H1 (cell line): ENCODE results near the gene KLK8. TPM values are rescaled to one million over a fixed set of nuclear protein-coding genes. Genes with fewer than 3 reads are reported as not detected.

Source experiments
- CTCF ChIA-PET: fragments of 300-600 bp; sonication (Branson Sonifier 250); formaldehyde crosslinking; loops from one replicate; lab custom pipeline; 2021; ENCODE audit not compliant: partially characterized antibody; lab: Charles Lee
- POLR2A ChIA-PET: fragments of 300-600 bp; sonication (Branson Sonifier 250); formaldehyde crosslinking; loops from one replicate; lab custom pipeline; 2021; ENCODE audit warnings: inconsistent platforms; ENCODE audit not compliant: partially characterized antibody; lab: Charles Lee
- DNase-seq, 2 experiments: peaks; one replicate each; pipeline versions ENCODE4 v3.0.0 to v3.0.0-alpha.2; 2010 to 2022; ENCODE audit warnings: low spot score in 2 of 2, low read depth in 1 of 2, mixed read lengths in 1 of 2
- FAIRE-seq: peaks from 2 replicates; lab custom pipeline; 2011; peaks lifted over from hg19 to GRCh38; lab: Jason Lieb, UNC
- H2AFZ ChIP-seq: 2 replicates; pipeline ENCODE4 v1.8.1; 2012; ENCODE audit warnings: low read length, inconsistent platforms
- H2AK5ac ChIP-seq: 2 replicates; pipeline ENCODE4 v1.6.1; 2013; ENCODE audit warnings: low read depth, low read length
- H2BK120ac ChIP-seq: replicated peaks from 2 replicates; pipeline ENCODE3; 2013; ENCODE audit warnings: low read depth, low read length, inconsistent platforms
- H2BK12ac ChIP-seq: 2 replicates; pipeline ENCODE4 v1.6.1; 2013; ENCODE audit warnings: low read depth, low read length
- H2BK15ac ChIP-seq: 2 replicates; pipeline ENCODE4 v1.6.1; 2013; ENCODE audit warnings: low read length
- H2BK20ac ChIP-seq: 2 replicates; pipeline ENCODE4 v1.6.1; 2013; ENCODE audit warnings: low read length
- H2BK5ac ChIP-seq: 2 replicates; pipeline ENCODE4 v1.6.1; 2013; ENCODE audit warnings: low read depth, low read length
- H3K14ac ChIP-seq: 2 replicates; pipeline ENCODE4 v1.6.1; 2013; ENCODE audit warnings: inconsistent platforms; ENCODE audit not compliant: insufficient read length
- H3K18ac ChIP-seq: 2 replicates; pipeline ENCODE4 v1.6.1; 2013; ENCODE audit warnings: low read length; ENCODE audit errors: extremely low read depth
- H3K23ac ChIP-seq: 2 replicates; pipeline ENCODE4 v1.6.1; 2013; ENCODE audit warnings: inconsistent platforms; ENCODE audit not compliant: insufficient read length
- H3K23me2 ChIP-seq: 2 replicates; pipeline ENCODE4 v1.6.1; 2013; ENCODE audit warnings: low read depth, low read length
- H3K27ac ChIP-seq: 2 replicates; pipeline ENCODE4 v1.6.1; 2011; ENCODE audit warnings: low read depth, low read length, inconsistent platforms
- H3K27me3 ChIP-seq, 4 experiments: replicated peaks in 1 of 4; 1 replicate in 1 of 4; 2 replicates in 3 of 4; pipeline versions ENCODE4 v1.6.1 to v1.8.1; 2011 to 2013; ENCODE audit warnings: low read length in 3 of 4, mild to moderate bottlenecking in 3 of 4, inconsistent platforms in 2 of 4, mixed read lengths in 2 of 4, moderate library complexity in 1 of 4; ENCODE audit not compliant: control insufficient read depth in 3 of 4, insufficient read depth in 3 of 4; ENCODE audit errors: extremely low read depth in 1 of 4
- H3K36me3 ChIP-seq, 4 experiments: 2 replicates each; pipeline versions ENCODE4 v1.6.1 to v1.8.1; 2011 to 2013; ENCODE audit warnings: mild to moderate bottlenecking in 4 of 4, low read length in 3 of 4, moderate library complexity in 2 of 4, control low read depth in 1 of 4, inconsistent platforms in 1 of 4; ENCODE audit not compliant: insufficient read depth in 4 of 4, control insufficient read depth in 2 of 4
- H3K4ac ChIP-seq: replicated peaks from 2 replicates; pipeline ENCODE3; 2013; ENCODE audit warnings: low read length, low read depth, mixed read lengths, inconsistent platforms; ENCODE audit not compliant: insufficient read length
- H3K4me1 ChIP-seq, 4 experiments: replicated peaks in 1 of 4; 1 replicate in 1 of 4; 2 replicates in 3 of 4; pipeline versions ENCODE4 v1.6.1 to v1.8.1; 2011 to 2013; ENCODE audit warnings: low read length in 3 of 4, inconsistent platforms in 2 of 4, mixed read lengths in 1 of 4; ENCODE audit not compliant: insufficient read depth in 4 of 4, control insufficient read depth in 3 of 4
- H3K4me2 ChIP-seq, 2 experiments: 2 replicates each; pipeline versions ENCODE4 v1.6.1 to v1.8.1; 2011 to 2013; ENCODE audit warnings: low read depth in 2 of 2, low read length in 2 of 2, control low read depth in 1 of 2, inconsistent platforms in 1 of 2, mild to moderate bottlenecking in 1 of 2; ENCODE audit not compliant: insufficient read depth in 1 of 2
- H3K4me3 ChIP-seq, 4 experiments: fragments of 200-600, 300-600 bp in 1 of 4; sonication (generic), shearing (Covaris generic), sonication (Bioruptor Twin) in 1 of 4; 2 replicates each; pipeline versions ENCODE4 v1.5.1 to v1.8.1; 2011 to 2016; ENCODE audit warnings: low read length in 4 of 4, low read depth in 3 of 4, control low read depth in 2 of 4, inconsistent platforms in 2 of 4, mild to moderate bottlenecking in 2 of 4, mixed read lengths in 1 of 4, moderate library complexity in 1 of 4; ENCODE audit not compliant: insufficient read depth in 2 of 4; ENCODE audit errors: extremely low read depth in 1 of 4
- H3K56ac ChIP-seq: replicated peaks from 2 replicates; pipeline ENCODE3; 2013; ENCODE audit warnings: low read depth, mild to moderate bottlenecking, mixed read lengths, low read length, inconsistent platforms; ENCODE audit not compliant: insufficient read length
- H3K79me1 ChIP-seq: 2 replicates; pipeline ENCODE4 v1.6.1; 2013; ENCODE audit warnings: low read depth, low read length, control low read depth
- H3K79me2 ChIP-seq, 2 experiments: 2 replicates each; pipeline versions ENCODE4 v1.6.1 to v1.8.1; 2012 to 2013; ENCODE audit warnings: low read length in 2 of 2, mild to moderate bottlenecking in 2 of 2, inconsistent platforms in 1 of 2; ENCODE audit not compliant: insufficient read depth in 2 of 2, control insufficient read depth in 1 of 2
- H3K9ac ChIP-seq, 4 experiments: replicated peaks in 1 of 4; 1 replicate in 1 of 4; 2 replicates in 3 of 4; pipeline versions ENCODE4 v1.6.1 to v1.8.1; 2011 to 2013; ENCODE audit warnings: low read depth in 3 of 4, low read length in 3 of 4, control low read depth in 2 of 4, mild to moderate bottlenecking in 2 of 4, moderate library complexity in 2 of 4, inconsistent platforms in 1 of 4; ENCODE audit errors: extremely low read depth in 1 of 4
- H3K9me3 ChIP-seq, 2 experiments: 2 replicates each; pipeline versions ENCODE4 v1.6.1 to v1.8.1; 2012 to 2013; ENCODE audit warnings: mild to moderate bottlenecking in 2 of 2, moderate library complexity in 2 of 2, control low read depth in 1 of 2, inconsistent platforms in 1 of 2, low read depth in 1 of 2, low read length in 1 of 2, mixed read lengths in 1 of 2; ENCODE audit not compliant: insufficient read depth in 2 of 2
- H4K20me1 ChIP-seq, 2 experiments: replicated peaks in 1 of 2; 2 replicates each; pipeline versions ENCODE3 to v1.8.1; 2011 to 2013; ENCODE audit warnings: inconsistent platforms in 2 of 2, low read length in 2 of 2, mild to moderate bottlenecking in 1 of 2; ENCODE audit not compliant: insufficient read depth in 2 of 2, control insufficient read depth in 1 of 2
- H4K5ac ChIP-seq: 2 replicates; pipeline ENCODE4 v1.6.1; 2013; ENCODE audit warnings: low read length, low read depth, mixed read lengths, inconsistent platforms; ENCODE audit not compliant: insufficient read length
- H4K8ac ChIP-seq: 2 replicates; pipeline ENCODE4 v1.8.0; 2013; ENCODE audit warnings: mild to moderate bottlenecking, moderate library complexity, low read length, inconsistent platforms; ENCODE audit not compliant: insufficient read depth; ENCODE audit errors: extremely low read depth
- H4K91ac ChIP-seq: replicated peaks from 2 replicates; pipeline ENCODE3; 2013; ENCODE audit warnings: low read length, mixed read lengths, inconsistent platforms; ENCODE audit not compliant: insufficient read length
- CHD2 ChIP-seq: IDR thresholded peaks from 2 replicates; pipeline ENCODE4 v1.6.1; 2012; ENCODE audit warnings: low read length, improper control_type of control experiment
- MAX ChIP-seq: IDR thresholded peaks from 2 replicates; pipeline ENCODE4 v1.6.1; 2012; ENCODE audit warnings: inconsistent platforms
- WGBS, 2 experiments: shearing (Covaris generic) in 1 of 2; methylation state at CpG; one replicate each; pipeline versions ENCODE4 v1.1.6 to v1.1.7; 2013 to 2015; ENCODE audit warnings: low lambda C conversion rate in 2 of 2, mixed read lengths in 2 of 2, inconsistent platforms in 1 of 2, low coverage in 1 of 2, missing lambda C conversion rate in 1 of 2; ENCODE audit not compliant: insufficient replicate concordance in 2 of 2, insufficient coverage in 1 of 2, insufficient read length in 1 of 2; ENCODE audit errors: extremely low coverage in 1 of 2, missing lambda C conversion rate in 1 of 2; 5-methylcytosine and 5-hydroxymethylcytosine counted together
- polyA plus RNA-seq, 7 experiments: library from polyadenylated mRNA; depleted of rRNA in 3 of 7; stranded (reverse) in 5 of 7; unstranded in 2 of 7; fragments of >200 nt in 5 of 7; fragments of 200-250 nt in 2 of 7; gene quantifications; 1 replicate in 5 of 7; 2 replicates in 1 of 7; 4 replicates in 1 of 7; pipeline versions ENCODE4 v1.2.1 to v1.2.3, GENCODE V29; 2011 to 2013; ENCODE audit warnings: missing spikeins in 2 of 7, mixed read lengths in 2 of 7
- total RNA-seq: library from RNA; stranded (reverse); fragmentation: NEBNext Ultra II Directional; extraction: Animal tissue kit (Norgen Biotek cat#: 25700); gene quantifications from 2 replicates; pipeline ENCODE4 v1.2.1, GENCODE V29; 2021
- TF ChIP-seq, protein P1 (sequence below): IDR thresholded peaks from 2 replicates; pipeline ENCODE4 v1.6.1; 2012; ENCODE audit warnings: low read length, inconsistent platforms
- TF ChIP-seq, protein P2 (sequence below): IDR thresholded peaks from 2 replicates; pipeline ENCODE4 v1.6.1; 2011; ENCODE audit warnings: low read depth, mild to moderate bottlenecking, low read length; ENCODE audit not compliant: insufficient read depth
- TF ChIP-seq, protein P3 (sequence below): IDR thresholded peaks from 2 replicates; pipeline ENCODE4 v1.6.1; 2012; ENCODE audit warnings: inconsistent platforms

KLK8 gene
- total and polyA plus RNA-seq, 2 of the 8 experiments (the other 6 are each of a cell fraction or from before 2014, with no cell fraction given): 2.9 to 3.6 TPM

DNA sequence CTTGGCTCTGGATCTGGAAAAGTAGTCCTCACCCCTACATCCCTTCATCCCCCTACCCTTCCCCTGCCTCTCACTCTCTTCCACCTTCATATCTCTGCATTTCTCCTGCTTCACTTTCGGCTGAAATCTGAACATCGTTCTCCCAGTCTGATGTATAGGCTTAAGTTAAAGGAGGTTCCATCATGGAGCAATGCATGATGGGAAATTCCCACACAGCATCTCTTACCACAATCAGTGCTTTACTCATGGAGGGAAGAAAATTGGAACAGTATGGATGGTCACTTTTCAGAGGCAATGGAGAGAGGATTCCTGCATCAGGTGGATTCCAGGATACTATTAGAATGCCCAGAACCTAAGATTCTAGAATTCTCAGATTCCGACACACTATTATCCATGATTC lies 6.1 kb upstream of the KLK8 start:
- no peaks in the 10 kb centered on the region for H3K27me3 ChIP-seq
- DNase-seq: no peak
- no peak overlapping the region for H2BK5ac ChIP-seq
- no peak overlapping the region for H3K56ac ChIP-seq
- no peak overlapping the region for H4K8ac ChIP-seq
- H3K18ac ChIP-seq: no peak overlapping the region
- ChIA-PET CTCF (interaction anchor here (0.6 to 1.3 kb wide), 2 partner anchors 9 to 24 kb away, joined by 3 to 6 read pairs; partner anchors contain the start of gene KLK7), POLR2A (no interaction called here)
- H3K79me2 ChIP-seq: no peaks in the 10 kb centered on the region
- H3K4ac ChIP-seq: no peak overlapping the region
- no peaks in the 10 kb centered on the region for H4K20me1 ChIP-seq
- no peak overlapping the region for H4K91ac ChIP-seq
- WGBS, 2 experiments: 85% methylated on average over 3 of the region's 3 CpGs; no CpG with 5 or more reads in 1 of the 2 experiments
- H3K23ac ChIP-seq: no peak overlapping the region
- no peak overlapping the region for H2AK5ac ChIP-seq
- no peak overlapping the region for H2BK120ac ChIP-seq
- no peak overlapping the region for H3K14ac ChIP-seq
- no peaks in the 10 kb centered on the region for H3K79me1 ChIP-seq
- H2BK15ac ChIP-seq: no peak overlapping the region
- no peak overlapping the region for H2BK12ac ChIP-seq
- no peak overlapping the region for H2BK20ac ChIP-seq
- H3K4me2 ChIP-seq: no peak overlapping the region
- no peak overlapping the region for H3K9ac ChIP-seq
- no peaks in the 10 kb centered on the region for H3K9me3 ChIP-seq
- H3K23me2 ChIP-seq: no peaks in the 10 kb centered on the region
- no peaks in the 10 kb centered on the region for H3K36me3 ChIP-seq
- no peak overlapping the region for H3K27ac ChIP-seq
- FAIRE-seq: no peak
- H3K4me1 ChIP-seq: no peaks in the 10 kb centered on the region; a peak in 1 of 7 replicates
- no peak overlapping the region for H3K4me3 ChIP-seq
- H2AFZ ChIP-seq: no peak overlapping the region
- H4K5ac ChIP-seq: no peak overlapping the region
- TF ChIP-seq, protein P1, sequence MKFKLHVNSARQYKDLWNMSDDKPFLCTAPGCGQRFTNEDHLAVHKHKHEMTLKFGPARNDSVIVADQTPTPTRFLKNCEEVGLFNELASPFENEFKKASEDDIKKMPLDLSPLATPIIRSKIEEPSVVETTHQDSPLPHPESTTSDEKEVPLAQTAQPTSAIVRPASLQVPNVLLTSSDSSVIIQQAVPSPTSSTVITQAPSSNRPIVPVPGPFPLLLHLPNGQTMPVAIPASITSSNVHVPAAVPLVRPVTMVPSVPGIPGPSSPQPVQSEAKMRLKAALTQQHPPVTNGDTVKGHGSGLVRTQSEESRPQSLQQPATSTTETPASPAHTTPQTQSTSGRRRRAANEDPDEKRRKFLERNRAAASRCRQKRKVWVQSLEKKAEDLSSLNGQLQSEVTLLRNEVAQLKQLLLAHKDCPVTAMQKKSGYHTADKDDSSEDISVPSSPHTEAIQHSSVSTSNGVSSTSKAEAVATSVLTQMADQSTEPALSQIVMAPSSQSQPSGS: no peak
- TF ChIP-seq, protein P2, sequence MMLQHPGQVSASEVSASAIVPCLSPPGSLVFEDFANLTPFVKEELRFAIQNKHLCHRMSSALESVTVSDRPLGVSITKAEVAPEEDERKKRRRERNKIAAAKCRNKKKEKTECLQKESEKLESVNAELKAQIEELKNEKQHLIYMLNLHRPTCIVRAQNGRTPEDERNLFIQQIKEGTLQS: no peak
- TF ChIP-seq, protein P3, sequence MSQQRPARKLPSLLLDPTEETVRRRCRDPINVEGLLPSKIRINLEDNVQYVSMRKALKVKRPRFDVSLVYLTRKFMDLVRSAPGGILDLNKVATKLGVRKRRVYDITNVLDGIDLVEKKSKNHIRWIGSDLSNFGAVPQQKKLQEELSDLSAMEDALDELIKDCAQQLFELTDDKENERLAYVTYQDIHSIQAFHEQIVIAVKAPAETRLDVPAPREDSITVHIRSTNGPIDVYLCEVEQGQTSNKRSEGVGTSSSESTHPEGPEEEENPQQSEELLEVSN: no peak
- no peak for TF ChIP-seq CHD2
- no peak for TF ChIP-seq MAX
